Uterus (tissue), 4 donors: Measurements from ENCODE around the gene VAV1. TPM values are rescaled to one million over a fixed set of nuclear protein-coding genes. Genes with fewer than 3 reads are reported as not detected.

Source experiments
- DNase-seq, 2 donors: peaks; one replicate each; pipeline ENCODE4 v3.0.0-alpha.2; 2019 to 2020
- H3K27ac ChIP-seq, 2 donors: fragments of 200-600 bp; sonication (generic); 1 replicate in 1 of 2; 2 replicates in 1 of 2; pipeline ENCODE4 v1.5.1; 2016 to 2018
- H3K27me3 ChIP-seq, 2 donors: fragments of 200-600 bp; sonication (generic); one replicate each; pipeline ENCODE4 v1.5.1; 2018 to 2019; ENCODE audit warnings: control low read depth in 1 of 2
- H3K36me3 ChIP-seq, 2 donors: fragments of 200-600 bp; sonication (generic); one replicate each; pipeline ENCODE4 v1.5.1; 2019; ENCODE audit warnings: control low read depth in 1 of 2
- H3K4me1 ChIP-seq, 2 donors: fragments of 200-600 bp; sonication (generic); one replicate each; pipeline ENCODE4 v1.5.1; 2018 to 2019; ENCODE audit warnings: control low read depth in 1 of 2
- H3K4me3 ChIP-seq, 2 donors: fragments of 200-600 bp; sonication (generic); 1 replicate in 1 of 2; 2 replicates in 1 of 2; pipeline ENCODE4 v1.5.1; 2018 to 2019; ENCODE audit warnings: mild to moderate bottlenecking in 1 of 2
- H3K9me3 ChIP-seq, 2 donors: fragments of 200-600 bp; sonication (generic); one replicate each; pipeline ENCODE4 v1.5.1; 2019; ENCODE audit warnings: control low read depth in 1 of 2
- POLR2A ChIP-seq, 2 donors: fragments of 450-650 bp; IDR thresholded peaks; one replicate each; pipeline ENCODE4 v1.6.1; 2016; ENCODE audit warnings: antibody characterized with exemption in 2 of 2, mild to moderate bottlenecking in 1 of 2, moderate library complexity in 1 of 2
- intact Hi-C: fragments of 100-400 bp; cut with DNase I; formaldehyde crosslinking; loops from one replicate; pipeline ENCODE4 v1.15.1; 2023; ENCODE audit warnings: low total_unique reads
- total RNA-seq, 4 donors: library from RNA; depleted of rRNA in 3 of 4; stranded (reverse); fragments of >200 nt in 3 of 4; gene quantifications; one replicate each; pipeline versions ENCODE4 v1.1.0 to v1.2.4, GENCODE V29; 2014 to 2023
- TF ChIP-seq, protein P1 (sequence below), 4 experiments: fragments of 200-600 bp in 2 of 4; fragments of 450-650 bp in 2 of 4; sonication (generic) in 2 of 4; IDR thresholded peaks; one replicate each; pipeline ENCODE4 v1.5.1; 2016 to 2019; ENCODE audit warnings: antibody characterized with exemption in 4 of 4, mild to moderate bottlenecking in 2 of 4, moderate library complexity in 1 of 4
- donor health status: DM: yes; HTN: yes; CAD: no.

VAV1 gene
- total RNA-seq, 4 donors from 2014 or later: 0.29 to 7.9 (median 4.6) TPM

DNA sequence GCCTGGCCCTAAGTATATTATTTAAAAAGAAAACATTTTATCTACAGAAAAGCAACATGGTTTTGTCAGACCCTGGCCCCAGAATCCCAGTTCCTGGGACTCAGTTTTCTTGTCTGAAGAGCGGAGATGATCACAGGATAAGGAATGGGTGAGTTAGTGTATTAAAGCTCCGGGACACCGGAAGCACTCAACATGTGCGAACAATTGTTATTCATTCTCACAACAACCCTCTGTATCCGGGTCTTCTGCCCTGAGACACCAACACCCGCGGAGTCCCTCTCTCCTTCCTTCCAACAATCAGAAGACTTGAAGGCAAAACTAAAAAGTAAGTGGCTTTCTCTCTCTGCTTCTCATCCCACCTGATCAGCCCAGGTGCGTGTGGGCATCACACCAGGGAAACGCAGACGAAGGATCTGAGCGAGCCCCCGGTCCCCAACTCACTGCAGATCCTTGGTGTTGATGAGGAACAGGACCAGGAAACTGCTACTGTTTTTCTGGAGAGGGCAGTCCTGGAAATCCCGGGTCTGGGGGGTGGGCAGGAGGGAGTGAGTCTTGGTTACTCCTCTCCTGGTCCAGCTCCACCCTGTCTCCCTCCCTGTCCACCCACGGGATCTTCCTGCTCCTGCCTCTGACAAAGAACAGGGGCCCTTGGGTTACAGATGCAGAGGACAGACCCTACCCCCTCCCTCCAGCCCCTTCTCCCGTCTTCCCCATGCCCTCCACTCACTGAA, 37.2 kb upstream of the VAV1 start:
- Histone ChIP-seq H3K27ac (peak overlapping the region; percentile 96 to 98), H3K4me3 (no peak overlapping the region)
- no peak for DNase-seq

DNA sequence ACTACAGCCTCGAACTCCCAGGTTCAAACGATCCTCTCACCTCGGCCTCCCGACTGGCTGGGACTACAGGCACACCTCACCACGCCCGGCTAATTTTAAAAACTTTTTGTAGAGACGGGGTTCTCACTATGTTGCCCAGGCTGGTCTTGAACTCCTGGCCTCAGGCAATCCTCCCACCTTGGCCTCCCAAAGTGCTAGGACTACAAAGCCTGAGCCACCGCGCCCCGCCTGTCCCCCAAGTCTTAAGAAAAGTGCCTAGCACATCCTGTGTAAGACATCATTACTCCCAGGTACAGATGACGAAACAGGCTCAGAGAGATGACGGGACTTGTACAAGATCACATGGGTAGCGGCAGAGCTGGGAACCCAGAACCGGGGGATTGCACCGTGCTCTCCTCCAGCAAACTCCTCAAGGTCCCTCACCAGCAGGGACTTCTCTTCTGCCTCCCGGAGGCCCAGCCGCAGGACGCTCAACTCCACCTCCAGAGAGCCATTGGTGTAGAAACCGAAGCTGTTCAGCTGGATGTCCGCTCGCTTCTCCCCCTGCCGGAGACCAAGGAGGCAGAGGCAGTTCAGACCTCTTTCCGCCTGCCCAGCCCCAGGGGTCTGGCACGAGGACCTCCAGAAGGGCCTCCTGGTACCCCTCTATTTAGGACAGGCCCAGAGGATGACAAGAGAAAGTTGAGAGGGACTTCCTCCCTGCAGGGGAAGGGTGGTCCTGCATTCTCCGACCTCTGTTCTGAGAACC, 36.2 kb upstream of the VAV1 start:
- H3K27me3 ChIP-seq: no peaks in the 10 kb centered on the region
- H3K4me1 ChIP-seq: peaks cover 0 to 16% of the 10 kb centered on the region in 2 donors
- TF ChIP-seq POLR2A (IDR thresholded peaks at IDR 0.05): peak in 1 of 2 donors; percentile 34
- TF ChIP-seq, protein P1, sequence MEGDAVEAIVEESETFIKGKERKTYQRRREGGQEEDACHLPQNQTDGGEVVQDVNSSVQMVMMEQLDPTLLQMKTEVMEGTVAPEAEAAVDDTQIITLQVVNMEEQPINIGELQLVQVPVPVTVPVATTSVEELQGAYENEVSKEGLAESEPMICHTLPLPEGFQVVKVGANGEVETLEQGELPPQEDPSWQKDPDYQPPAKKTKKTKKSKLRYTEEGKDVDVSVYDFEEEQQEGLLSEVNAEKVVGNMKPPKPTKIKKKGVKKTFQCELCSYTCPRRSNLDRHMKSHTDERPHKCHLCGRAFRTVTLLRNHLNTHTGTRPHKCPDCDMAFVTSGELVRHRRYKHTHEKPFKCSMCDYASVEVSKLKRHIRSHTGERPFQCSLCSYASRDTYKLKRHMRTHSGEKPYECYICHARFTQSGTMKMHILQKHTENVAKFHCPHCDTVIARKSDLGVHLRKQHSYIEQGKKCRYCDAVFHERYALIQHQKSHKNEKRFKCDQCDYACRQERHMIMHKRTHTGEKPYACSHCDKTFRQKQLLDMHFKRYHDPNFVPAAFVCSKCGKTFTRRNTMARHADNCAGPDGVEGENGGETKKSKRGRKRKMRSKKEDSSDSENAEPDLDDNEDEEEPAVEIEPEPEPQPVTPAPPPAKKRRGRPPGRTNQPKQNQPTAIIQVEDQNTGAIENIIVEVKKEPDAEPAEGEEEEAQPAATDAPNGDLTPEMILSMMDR (IDR thresholded peaks at IDR 0.05): peak; percentile 45 to 63 (median 55)

More for the DNA sequence above, 37.2 kb upstream of the VAV1 start:
- Histone ChIP-seq H3K36me3 (no peaks in the 10 kb centered on the region), H3K4me1 (peaks cover 0 to 12% of the 10 kb centered on the region in 2 donors), H3K9me3 (no peaks in the 10 kb centered on the region), H3K27me3 (no peaks in the 10 kb centered on the region)
- intact Hi-C loops: no loop called here
- TF ChIP-seq, protein P1 (IDR thresholded peaks at IDR 0.05): no peak
- no peak for TF ChIP-seq POLR2A (IDR thresholded peaks at IDR 0.05)

GRCh38 chr19:6736917-6737283, 35.6 kb upstream of the VAV1 start:
- no peak for TF ChIP-seq POLR2A (IDR thresholded peaks at IDR 0.05)
- TF ChIP-seq, protein P1 (IDR thresholded peaks at IDR 0.05): no peak
- H3K4me1 ChIP-seq: peaks cover 0 to 21% of the 10 kb centered on the region in 2 donors

More for the DNA sequence above, 36.2 kb upstream of the VAV1 start:
- peak overlapping the region; percentile 96 to 98 for H3K27ac ChIP-seq
- intact Hi-C loops: no loop called here
- H3K9me3 ChIP-seq: no peaks in the 10 kb centered on the region
- H3K4me3 ChIP-seq: peak overlapping the region; percentile 82
- peak; percentile 75 to 79 for DNase-seq
- no peaks in the 10 kb centered on the region for H3K36me3 ChIP-seq

DNA sequence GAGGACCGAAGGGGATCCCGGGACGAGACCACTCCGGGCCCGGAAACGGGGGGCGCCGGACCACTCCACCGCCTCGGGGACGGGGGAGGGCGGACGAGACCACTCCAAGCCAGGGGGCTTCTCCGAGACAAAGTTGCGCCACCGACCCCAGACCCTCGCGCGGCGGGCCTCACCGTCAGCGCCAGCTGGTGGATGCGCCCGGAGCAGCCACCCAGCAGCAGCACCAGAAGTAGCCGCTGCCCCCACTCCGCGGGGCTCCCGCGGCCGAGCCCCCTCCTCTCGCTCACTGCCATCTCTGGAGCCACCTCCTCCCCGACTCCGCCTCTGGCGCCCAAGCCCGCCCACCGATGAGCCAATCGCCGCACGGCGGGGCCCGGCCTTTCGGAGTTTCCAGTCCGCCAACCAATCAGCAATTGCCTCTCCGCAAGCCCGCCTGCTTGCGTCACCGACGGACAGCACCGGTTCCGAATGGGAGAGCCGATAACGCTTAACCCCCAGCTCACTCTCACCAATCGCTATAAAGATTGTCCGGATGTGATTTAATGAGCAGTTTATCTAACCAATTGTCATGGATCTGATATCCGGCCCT, 35.1 kb upstream of the VAV1 start, which contains the start of gene GPR108:
TSS of gene GPR108 (minus strand) at position 297 of the 589 bp plus-strand sequence. CDS start at position 293, 4 bp downstream.
- TF ChIP-seq, protein P1 (IDR thresholded peaks at IDR 0.05): peak in 1 of 4 experiments; percentile 13
- TF ChIP-seq POLR2A (IDR thresholded peaks at IDR 0.05): peak; percentile 43 to 82
- intact Hi-C loops: no loop called here

More at GRCh38 chr19:6736917-6737283, 35.6 kb upstream of the VAV1 start:
- DNase-seq: no peak
- Histone ChIP-seq H3K27me3 (no peaks in the 10 kb centered on the region), H3K36me3 (no peaks in the 10 kb centered on the region), H3K27ac (peak overlapping the region; percentile 96 to 98), H3K4me3 (peak overlapping the region; percentile 82), H3K9me3 (no peaks in the 10 kb centered on the region)
- intact Hi-C loops: no loop called here

More for the DNA sequence above, 35.1 kb upstream of the VAV1 start, which contains the start of gene GPR108:
- Histone ChIP-seq H3K27me3 (no peaks in the 10 kb centered on the region), H3K9me3 (no peaks in the 10 kb centered on the region), H3K36me3 (no peaks in the 10 kb centered on the region), H3K4me3 (peak within 1 kb of the TSS; percentile 82), H3K4me1 (peaks cover 0 to 22% of the 10 kb centered on the region in 2 donors), H3K27ac (peak within 1 kb of the TSS; percentile 98 to 99)
- DNase-seq: peak; percentile 100
